Muscle layer of duodenum (tissue), 2 donors: ENCODE measurements around the gene FAM163A.
"Not testable (repeated sequence)": the region's sequence is repeated elsewhere in the genome, so short reads cannot be mapped to it uniquely, and the experiment has no call there.

ENCODE experiments used
- H3K27ac ChIP-seq: one replicate; pipeline ENCODE4 v1.7.0; 2013; ENCODE audit warnings: mild to moderate bottlenecking, low read length
- H3K27me3 ChIP-seq: one replicate; pipeline ENCODE4 v1.7.0; 2013; ENCODE audit warnings: low read depth, mild to moderate bottlenecking, control low read depth, low read length
- H3K36me3 ChIP-seq, 2 donors: one replicate each; pipeline ENCODE4 v1.7.0; 2013; ENCODE audit warnings: low read length in 2 of 2, control low read depth in 1 of 2, mild to moderate bottlenecking in 1 of 2; ENCODE audit not compliant: insufficient read depth in 2 of 2, control insufficient read depth in 1 of 2
- H3K4me1 ChIP-seq, 2 donors: one replicate each; pipeline ENCODE4 v1.7.0; 2013; ENCODE audit warnings: low read length in 2 of 2, mild to moderate bottlenecking in 2 of 2, control low read depth in 1 of 2, moderate library complexity in 1 of 2; ENCODE audit not compliant: insufficient read depth in 2 of 2, control insufficient read depth in 1 of 2
- H3K4me3 ChIP-seq, 2 donors: one replicate each; pipeline ENCODE4 v1.7.0; 2013; ENCODE audit warnings: low read length in 2 of 2, low read depth in 1 of 2, mild to moderate bottlenecking in 1 of 2
- H3K9me3 ChIP-seq, 2 donors: one replicate each; pipeline ENCODE4 v1.7.0; 2013; ENCODE audit warnings: low read length in 2 of 2, control low read depth in 1 of 2, mild to moderate bottlenecking in 1 of 2; ENCODE audit not compliant: control insufficient read depth in 1 of 2
- donor health status: healthy.

FAM163A gene

GRCh38 chr1:179828554-179829110, 85.5 kb downstream of the FAM163A start:
- Histone ChIP-seq H3K4me1 (no peaks in the 10 kb centered on the region), H3K36me3 (no peaks in the 10 kb centered on the region), H3K9me3 (no peaks in the 10 kb centered on the region), H3K4me3 (no peak overlapping the region), H3K27me3 (no peaks in the 10 kb centered on the region), H3K27ac (no peak overlapping the region)

- H3K4me3 ChIP-seq, result no peak overlapping the region
- H3K27ac ChIP-seq, result no peak overlapping the region
These were observed 88.1 kb downstream of the FAM163A start for GRCh38 chr1:179831225-179831624.

GRCh38 chr1:179831852-179832699, 89.0 kb downstream of the FAM163A start:
- Histone ChIP-seq H3K4me3 (no peak overlapping the region), H3K27ac (no peak overlapping the region), H3K27me3 (no peaks in the 10 kb centered on the region), H3K36me3 (peaks cover 0 to 3% of the 10 kb centered on the region in 2 donors), H3K4me1 (no peaks in the 10 kb centered on the region), H3K9me3 (no peaks in the 10 kb centered on the region)

More at GRCh38 chr1:179831225-179831624, 88.1 kb downstream of the FAM163A start:
- Histone ChIP-seq H3K9me3 (no peaks in the 10 kb centered on the region), H3K4me1 (no peaks in the 10 kb centered on the region), H3K36me3 (peaks cover 0 to 3% of the 10 kb centered on the region in 2 donors), H3K27me3 (no peaks in the 10 kb centered on the region)

GRCh38 chr1:179836686-179837445, 93.8 kb downstream of the FAM163A start:
- H3K4me1 ChIP-seq, H3K27ac ChIP-seq, H3K27me3 ChIP-seq, H3K4me3 ChIP-seq, H3K9me3 ChIP-seq: not testable (repeated sequence)
- H3K36me3 ChIP-seq, result peaks cover 6 to 13% of the 10 kb centered on the region in 2 donors

GRCh38 chr1:179840107-179840506, 97.0 kb downstream of the FAM163A start:
- H3K27ac ChIP-seq, result no peak overlapping the region
- no peaks in the 10 kb centered on the region for H3K27me3 ChIP-seq
- H3K4me1 ChIP-seq, result no peaks in the 10 kb centered on the region
- peaks cover 17 to 22% of the 10 kb centered on the region in 2 donors for H3K36me3 ChIP-seq
- no peaks in the 10 kb centered on the region for H3K9me3 ChIP-seq
- no peak overlapping the region for H3K4me3 ChIP-seq

GRCh38 chr1:179848233-179848632, 105.1 kb downstream of the FAM163A start:
- Histone ChIP-seq H3K27me3 (no peaks in the 10 kb centered on the region), H3K27ac (no peak overlapping the region), H3K4me1 (no peaks in the 10 kb centered on the region), H3K9me3 (no peaks in the 10 kb centered on the region), H3K4me3 (no peak overlapping the region), H3K36me3 (peaks cover 44 to 51% of the 10 kb centered on the region in 2 donors)

- Histone ChIP-seq H3K27ac (no peak overlapping the region), H3K9me3 (no peaks in the 10 kb centered on the region), H3K27me3 (no peaks in the 10 kb centered on the region), H3K4me3 (no peak overlapping the region), H3K36me3 (peaks cover 25 to 38% of the 10 kb centered on the region in 2 donors), H3K4me1 (no peaks in the 10 kb centered on the region)
These were observed 110.0 kb downstream of the FAM163A start for GRCh38 chr1:179853102-179853501.

GRCh38 chr1:179855831-179856230, 112.7 kb downstream of the FAM163A start:
- H3K27me3 ChIP-seq, H3K4me1 ChIP-seq, H3K27ac ChIP-seq, H3K4me3 ChIP-seq, H3K9me3 ChIP-seq: not testable (repeated sequence)
- peaks cover 13% of the 10 kb centered on the region in 2 donors for H3K36me3 ChIP-seq

- H3K36me3 ChIP-seq, result peaks cover 9 to 10% of the 10 kb centered on the region in 2 donors
- no peaks in the 10 kb centered on the region for H3K9me3 ChIP-seq
- no peak overlapping the region for H3K27ac ChIP-seq
- no peaks in the 10 kb centered on the region for H3K27me3 ChIP-seq
- H3K4me3 ChIP-seq, result no peak overlapping the region
- no peaks in the 10 kb centered on the region for H3K4me1 ChIP-seq
These were observed 113.2 kb downstream of the FAM163A start for GRCh38 chr1:179856296-179856695.

- H3K27me3 ChIP-seq, result no peaks in the 10 kb centered on the region
These were observed 113.9 kb downstream of the FAM163A start for GRCh38 chr1:179857009-179857408.

GRCh38 chr1:179860652-179861051, 117.6 kb downstream of the FAM163A start:
- no peaks in the 10 kb centered on the region for H3K4me1 ChIP-seq

More at GRCh38 chr1:179857009-179857408, 113.9 kb downstream of the FAM163A start:
- Histone ChIP-seq H3K27ac (no peak overlapping the region), H3K4me3 (no peak overlapping the region), H3K36me3 (peaks cover 6 to 9% of the 10 kb centered on the region in 2 donors), H3K4me1 (no peaks in the 10 kb centered on the region), H3K9me3 (no peaks in the 10 kb centered on the region)

More at GRCh38 chr1:179860652-179861051, 117.6 kb downstream of the FAM163A start:
- H3K27me3 ChIP-seq, result no peaks in the 10 kb centered on the region
- no peaks in the 10 kb centered on the region for H3K9me3 ChIP-seq
- H3K27ac ChIP-seq, result no peak overlapping the region
- H3K4me3 ChIP-seq, result no peak overlapping the region
- H3K36me3 ChIP-seq, result peaks cover 20 to 21% of the 10 kb centered on the region in 2 donors
